Heart left ventricle (tissue), 16 donors: ENCODE data around the gene GDPD3. TPM values are rescaled to one million over a fixed set of nuclear protein-coding genes. Genes with fewer than 3 reads are reported as not detected.

Experiments
- ATAC-seq, 4 donors: fragments of 200-7000 bp; cut with Tn5 transposase; one replicate each; pipeline ENCODE4 v1.9.1; 2020 to 2022; ENCODE audit warnings: moderate library complexity in 4 of 4, mild to moderate bottlenecking in 3 of 4, moderate number of reproducible peaks in 1 of 4
- DNase-seq, 5 donors: peaks; one replicate each; pipeline ENCODE4 v3.0.0-alpha.2; 2020
- H3K27ac ChIP-seq, 12 donors: fragments of 200-600 bp; sonication (generic) in 4 of 12; one replicate each; pipeline versions ENCODE4 v1.5.0 to v1.8.0; 2016 to 2022; ENCODE audit warnings: mild to moderate bottlenecking in 2 of 12
- H3K27me3 ChIP-seq, 9 donors: fragments of 200-600 bp; sonication (generic) in 2 of 9; one replicate each; pipeline versions ENCODE4 v1.5.1 to v1.8.0; 2016 to 2022; ENCODE audit warnings: mild to moderate bottlenecking in 3 of 9
- H3K36me3 ChIP-seq, 9 donors: fragments of 200-600 bp; sonication (generic) in 2 of 9; one replicate each; pipeline versions ENCODE4 v1.5.0 to v1.8.0; 2018 to 2022; ENCODE audit warnings: mild to moderate bottlenecking in 2 of 9
- H3K4me1 ChIP-seq, 12 donors: fragments of 200-600 bp; sonication (generic) in 4 of 12; one replicate each; pipeline versions ENCODE4 v1.5.0 to v1.8.0; 2016 to 2022; ENCODE audit warnings: mild to moderate bottlenecking in 3 of 12
- H3K4me3 ChIP-seq, 12 donors: fragments of 200-600 bp; sonication (generic) in 4 of 12; one replicate each; pipeline versions ENCODE4 v1.5.0 to v1.8.0; 2017 to 2022; ENCODE audit warnings: mild to moderate bottlenecking in 9 of 12, moderate library complexity in 4 of 12
- H3K9me3 ChIP-seq, 12 donors: fragments of 200-600 bp; sonication (generic) in 4 of 12; one replicate each; pipeline versions ENCODE4 v1.5.0 to v1.8.0; 2016 to 2022; ENCODE audit warnings: mild to moderate bottlenecking in 1 of 12
- POLR2A ChIP-seq, 2 donors: fragments of 450-650 bp; IDR thresholded peaks; one replicate each; pipeline ENCODE4 v1.6.1; 2017; ENCODE audit warnings: antibody characterized with exemption in 2 of 2, mild to moderate bottlenecking in 2 of 2, moderate library complexity in 2 of 2
- WGBS, 4 donors: extraction: QIAGEN DNeasy Blood & Tissue Kit in 2 of 4; methylation state at CpG; one replicate each; pipeline versions ENCODE4 v1.1.5 to v1.1.7; 2013 to 2018; 5-methylcytosine and 5-hydroxymethylcytosine counted together
- intact Hi-C, 10 donors: fragments of 100-400 bp; cut with DNase I; formaldehyde crosslinking; loops; one replicate each; pipeline versions ENCODE4 v1.11.1 to v1.14.2; 2022
- polyA plus RNA-seq, 2 donors: library from polyadenylated mRNA; stranded (reverse); fragments of 200-250 nt; gene quantifications; one replicate each; pipeline ENCODE4 v1.2.3, GENCODE V29; 2013
- total RNA-seq, 9 donors: library from RNA; depleted of rRNA in 2 of 9; stranded (reverse); fragments of >200 nt in 2 of 9; fragmentation: NEBNext Ultra II Directional in 3 of 9; extraction: Animal tissue kit (Norgen Biotek cat#: 25700) in 3 of 9; gene quantifications; one replicate each; pipeline versions ENCODE4 v1.1.0 to v1.2.4, GENCODE V29; 2016 to 2023
- TF ChIP-seq, protein P1 (sequence below), 12 donors: fragments of 200-600 bp; sonication (generic) in 4 of 12; IDR thresholded peaks; one replicate each; pipeline versions ENCODE4 v1.5.0 to v1.8.0; 2018 to 2022; ENCODE audit warnings: antibody characterized with exemption in 12 of 12, mild to moderate bottlenecking in 5 of 12
- donor health status: ischemic (EF 13 %, LVEDD 7.1; RV severe dilation, severe dysfunction).
- donor health status: healthy with polysubstance abuse.
- donor health status: DM: no; HTN: yes; CAD: no.
- donor health status: DM: no; HTN: no; CAD: no.
- donor health status: ischemic (EF 25% LVEDD 6.9; RV normal size, moderate dysfunction).
- donor health status: ischemic (EF 25% LVEDD 5.7; RV mildly dilated, moderate dysfunction).
- donor health status: healthy.
- donor health status: DM: yes; HTN: yes; CAD: no.
- donor health status: ischemic (EF 35%, LVEDD 5.7; RV mildly dilated, moderate dysfunction).
- donor health status: nonischemic (EF 11% LVEDD 7.7; RV severe dilation, severe dysfunction).
- donor health status: DM: yes; HTN: yes; CAD: no.
- donor health status: PGD.
- donor health status: ischemic (EF 29% LVEDD 5.4; RV normal size, mild dysfunction).
- donor health status: nonischemic (EF 23%, LVEDD 6.1; RV moderate dilation, normal function).

GDPD3 gene
- total and polyA plus RNA-seq, 11 donors: 0.36 to 5.3 (median 2.0) TPM

DNA sequence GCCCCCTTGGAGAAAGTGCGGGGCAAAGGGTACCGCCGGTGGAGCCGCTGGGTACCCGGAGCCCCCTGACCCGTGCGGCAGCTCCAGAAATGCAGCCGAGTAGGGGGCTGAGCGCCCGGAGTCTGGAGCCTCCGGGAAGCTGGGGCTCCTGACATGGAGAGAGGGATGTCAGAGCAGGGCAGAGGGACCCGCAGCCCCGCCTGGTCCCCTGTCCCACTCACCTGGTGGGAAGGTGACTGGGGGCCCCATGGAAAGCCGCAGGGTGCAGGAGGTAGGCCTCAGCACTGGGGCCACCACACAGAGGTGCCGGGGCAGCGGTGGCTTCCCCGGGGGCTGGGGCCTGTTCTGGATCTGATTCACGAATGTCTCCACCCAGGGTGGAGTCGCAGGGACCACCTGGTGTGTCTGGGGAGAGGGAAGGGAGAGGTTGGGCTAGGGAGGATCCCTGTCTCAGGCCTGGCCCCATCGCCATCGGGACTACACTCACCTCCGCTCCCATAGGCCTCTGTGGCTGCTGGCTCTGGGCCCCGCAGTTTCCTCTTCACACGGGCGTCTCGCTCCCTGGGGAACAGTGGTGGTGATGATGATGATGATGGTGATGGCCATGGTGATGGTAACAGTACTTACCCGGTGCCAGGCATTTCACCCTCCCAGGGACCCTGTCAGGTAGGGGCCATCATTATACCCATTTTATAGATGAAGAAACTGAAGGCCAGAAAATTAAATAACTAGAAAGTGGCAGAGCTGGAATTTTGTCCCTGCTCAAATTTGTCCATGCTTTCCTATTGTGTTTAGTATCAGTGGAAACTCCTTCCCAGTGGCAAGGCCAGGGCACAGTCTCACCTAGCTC, 26.8 kb downstream of the GDPD3 start:
- TF ChIP-seq, protein P1, sequence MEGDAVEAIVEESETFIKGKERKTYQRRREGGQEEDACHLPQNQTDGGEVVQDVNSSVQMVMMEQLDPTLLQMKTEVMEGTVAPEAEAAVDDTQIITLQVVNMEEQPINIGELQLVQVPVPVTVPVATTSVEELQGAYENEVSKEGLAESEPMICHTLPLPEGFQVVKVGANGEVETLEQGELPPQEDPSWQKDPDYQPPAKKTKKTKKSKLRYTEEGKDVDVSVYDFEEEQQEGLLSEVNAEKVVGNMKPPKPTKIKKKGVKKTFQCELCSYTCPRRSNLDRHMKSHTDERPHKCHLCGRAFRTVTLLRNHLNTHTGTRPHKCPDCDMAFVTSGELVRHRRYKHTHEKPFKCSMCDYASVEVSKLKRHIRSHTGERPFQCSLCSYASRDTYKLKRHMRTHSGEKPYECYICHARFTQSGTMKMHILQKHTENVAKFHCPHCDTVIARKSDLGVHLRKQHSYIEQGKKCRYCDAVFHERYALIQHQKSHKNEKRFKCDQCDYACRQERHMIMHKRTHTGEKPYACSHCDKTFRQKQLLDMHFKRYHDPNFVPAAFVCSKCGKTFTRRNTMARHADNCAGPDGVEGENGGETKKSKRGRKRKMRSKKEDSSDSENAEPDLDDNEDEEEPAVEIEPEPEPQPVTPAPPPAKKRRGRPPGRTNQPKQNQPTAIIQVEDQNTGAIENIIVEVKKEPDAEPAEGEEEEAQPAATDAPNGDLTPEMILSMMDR (IDR thresholded peaks at IDR 0.05): no peak
- no peak for TF ChIP-seq POLR2A (IDR thresholded peaks at IDR 0.05)
- no peaks in the 10 kb centered on the region for H3K9me3 ChIP-seq
- peaks cover 0 to 44% (median 9%) of the 10 kb centered on the region in 12 donors for H3K4me1 ChIP-seq
- DNase-seq: peak in 2 of 5 donors; percentile 21 to 60
- ATAC-seq: no peak
- H3K27me3 ChIP-seq: no peaks in the 10 kb centered on the region
- no peak overlapping the region for H3K4me3 ChIP-seq
- H3K36me3 ChIP-seq: peaks cover 0 to 43% (median 41%) of the 10 kb centered on the region in 9 donors
- 77 to 82% (median 79%) methylated on average over 18 to 27 of the region's 27 CpGs for WGBS, 4 donors
- intact Hi-C loops: loop anchor here in 1 of 10 donors (5.0 kb wide), 1 partner anchor 321 kb away; the partner anchor contains the start of gene ZNF771
- H3K27ac ChIP-seq: peak overlapping the region in 1 of 12 donors; percentile 58

DNA sequence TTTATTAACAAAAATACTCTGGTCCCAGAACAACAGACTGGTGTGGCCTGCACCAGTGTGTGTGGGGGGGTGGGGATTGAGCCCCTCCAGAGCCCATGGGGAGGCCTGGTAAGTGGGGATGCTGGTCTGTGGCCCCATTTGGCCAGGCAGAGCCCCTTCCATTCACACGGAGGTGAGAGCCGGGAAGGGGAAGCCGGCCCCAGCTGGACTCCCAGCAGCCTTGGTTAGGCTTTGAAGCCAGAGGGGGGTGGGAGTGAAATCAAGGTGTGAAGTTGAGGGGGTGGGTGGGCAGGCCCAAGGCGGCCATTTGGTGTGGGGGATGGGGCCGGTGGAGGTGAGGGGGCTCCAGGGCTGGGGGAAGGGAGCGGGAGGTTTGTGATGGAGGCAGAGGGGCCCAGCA, 27.5 kb downstream of the GDPD3 start:
- no peaks in the 10 kb centered on the region for H3K27me3 ChIP-seq
- DNase-seq: peak in 2 of 5 donors; percentile 17 to 33
- no peak for TF ChIP-seq POLR2A (IDR thresholded peaks at IDR 0.05)
- TF ChIP-seq, protein P1 (IDR thresholded peaks at IDR 0.05): no peak
- intact Hi-C loops: loop anchor here in 1 of 10 donors (5.0 kb wide), 1 partner anchor 321 kb away; the partner anchor contains the start of gene ZNF771
- no peaks in the 10 kb centered on the region for H3K9me3 ChIP-seq
- H3K27ac ChIP-seq: peak overlapping the region in 5 of 12 donors; percentile 20 to 52 (median 31)
- ATAC-seq: no peak
- H3K4me1 ChIP-seq: peaks cover 0 to 37% (median 3%) of the 10 kb centered on the region in 12 donors
- 70 to 79% (median 76%) methylated on average over 5 to 6 of the region's 6 CpGs for WGBS, 4 donors
- H3K4me3 ChIP-seq: no peak overlapping the region
- H3K36me3 ChIP-seq: peaks cover 0 to 50% (median 48%) of the 10 kb centered on the region in 9 donors

DNA sequence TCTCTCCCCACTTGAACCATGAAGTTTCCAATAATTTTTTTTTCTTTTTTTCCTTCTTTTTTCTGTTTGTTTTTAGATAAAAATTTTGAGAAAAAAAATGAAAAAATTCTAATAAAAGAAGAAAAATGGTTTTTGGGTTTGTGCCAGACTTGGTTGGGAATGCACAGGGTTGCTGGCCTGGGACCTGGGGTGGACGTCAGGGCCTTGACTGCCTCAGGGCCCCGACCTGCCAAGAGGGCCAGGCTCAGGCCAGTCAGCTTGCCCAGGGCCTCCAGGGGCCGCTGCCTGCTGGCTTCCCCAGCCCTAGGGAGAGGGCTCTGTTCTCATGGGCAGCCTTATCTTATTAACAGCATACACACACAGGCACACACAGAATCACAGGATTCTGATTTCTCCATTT, 28.1 kb downstream of the GDPD3 start:
- WGBS, 4 donors: 61 to 69% (median 65%) methylated on average over 3 of the region's 3 CpGs
- H3K4me1 ChIP-seq: peaks cover 0 to 31% (median 0%) of the 10 kb centered on the region in 12 donors
- TF ChIP-seq POLR2A (IDR thresholded peaks at IDR 0.05): no peak
- TF ChIP-seq, protein P1 (IDR thresholded peaks at IDR 0.05): no peak
- peaks cover 0 to 56% (median 51%) of the 10 kb centered on the region in 9 donors for H3K36me3 ChIP-seq
- peak overlapping the region in 6 of 12 donors; percentile 11 to 52 (median 34) for H3K27ac ChIP-seq
- no peak overlapping the region for H3K4me3 ChIP-seq
- intact Hi-C loops: loop anchor here in 1 of 10 donors (5.0 kb wide), 1 partner anchor 322 kb away; the partner anchor contains the start of gene ZNF771
- ATAC-seq: no peak
- peak in 3 of 5 donors; percentile 27 to 54 (median 44) for DNase-seq
- no peaks in the 10 kb centered on the region for H3K9me3 ChIP-seq
- H3K27me3 ChIP-seq: no peaks in the 10 kb centered on the region

DNA sequence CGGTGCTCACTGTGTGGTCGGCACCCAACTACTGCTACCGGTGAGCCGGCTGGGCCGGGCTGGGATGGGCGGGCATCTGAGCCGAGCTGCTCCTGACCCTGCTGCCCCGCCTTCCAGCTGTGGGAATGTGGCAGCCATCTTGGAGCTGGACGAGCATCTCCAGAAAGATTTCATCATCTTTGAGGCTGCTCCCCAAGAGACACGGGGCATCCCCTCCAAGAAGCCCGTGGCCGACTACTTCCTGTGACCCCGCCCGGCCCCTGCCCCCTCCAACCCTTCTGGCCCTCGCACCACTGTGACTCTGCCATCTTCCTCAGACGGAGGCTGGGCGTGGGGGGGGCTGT, 28.5 kb downstream of the GDPD3 start:
- intact Hi-C loops: loop anchor here in 1 of 10 donors (5.0 kb wide), 1 partner anchor 323 kb away; the partner anchor contains the start of gene ZNF771
- Histone ChIP-seq H3K36me3 (peaks cover 0 to 60% (median 55%) of the 10 kb centered on the region in 9 donors), H3K4me3 (no peak overlapping the region), H3K27ac (peak overlapping the region in 6 of 12 donors; percentile 11 to 52 (median 33)), H3K9me3 (no peaks in the 10 kb centered on the region), H3K27me3 (no peaks in the 10 kb centered on the region), H3K4me1 (peaks cover 0 to 27% (median 0%) of the 10 kb centered on the region in 12 donors)
- WGBS, 4 donors: 58 to 70% (median 62%) methylated on average over 11 to 17 of the region's 17 CpGs
- ATAC-seq (peak in 3 of 4 donors; percentile 25 to 44 (median 30)), DNase-seq (peak in 3 of 5 donors; percentile 42 to 66 (median 64))
- no peak for TF ChIP-seq POLR2A (IDR thresholded peaks at IDR 0.05)
- TF ChIP-seq, protein P1 (IDR thresholded peaks at IDR 0.05): no peak
